Gastrocnemius medialis (tissue), 4 donors: ENCODE measurements around the gene ARSI. TPM values are rescaled to one million over a fixed set of nuclear protein-coding genes. Genes with fewer than 3 reads are reported as not detected.
"Not testable (repeated sequence)": the region's sequence is repeated elsewhere in the genome, so short reads cannot be mapped to it uniquely, and the experiment has no call there.

ENCODE experiments used
- ATAC-seq, 2 donors: fragments of 150-250 bp; one replicate each; pipeline ENCODE4 v1.9.1; 2016
- DNase-seq, 2 donors: peaks; one replicate each; pipeline ENCODE4 v3.0.0-alpha.2; 2019
- H3K27ac ChIP-seq, 4 donors: fragments of 200-600 bp; sonication (generic); 1 replicate in 1 of 4; 2 replicates in 3 of 4; pipeline ENCODE4 v1.5.1; 2016 to 2018; ENCODE audit warnings: mild to moderate bottlenecking in 2 of 4, moderate library complexity in 1 of 4
- H3K27me3 ChIP-seq, 3 donors: fragments of 200-600 bp; sonication (generic) in 2 of 3; 1 replicate in 1 of 3; 2 replicates in 2 of 3; pipeline versions ENCODE4 v1.5.1 to v1.6.0; 2016 to 2019; ENCODE audit warnings: mild to moderate bottlenecking in 1 of 3, moderate library complexity in 1 of 3
- H3K36me3 ChIP-seq, 2 donors: fragments of 200-600 bp; sonication (generic) in 1 of 2; one replicate each; pipeline ENCODE4 v1.5.1; 2017 to 2018
- H3K4me1 ChIP-seq, 2 donors: fragments of 200-600 bp; sonication (generic) in 1 of 2; one replicate each; pipeline ENCODE4 v1.5.1; 2016 to 2017; ENCODE audit warnings: mild to moderate bottlenecking in 2 of 2
- H3K4me3 ChIP-seq, 4 donors: fragments of 200-600 bp; sonication (generic) in 3 of 4; 1 replicate in 1 of 4; 2 replicates in 3 of 4; pipeline ENCODE4 v1.5.1; 2016 to 2019; ENCODE audit warnings: mild to moderate bottlenecking in 2 of 4
- H3K9me3 ChIP-seq, 3 donors: fragments of 200-600 bp; sonication (generic) in 2 of 3; 1 replicate in 1 of 3; 2 replicates in 2 of 3; pipeline ENCODE4 v1.5.1; 2016 to 2019
- POLR2A ChIP-seq, 2 donors: fragments of 450-650 bp; IDR thresholded peaks; one replicate each; pipeline ENCODE4 v1.6.1; 2017; ENCODE audit warnings: antibody characterized with exemption in 2 of 2, mild to moderate bottlenecking in 2 of 2, moderate library complexity in 2 of 2
- in situ Hi-C, 4 donors: fragments of 200-750 bp; cut with MboI; loops; one replicate each; pipeline versions ENCODE4 v1.15.0 to v1.8.0; 2017; ENCODE audit warnings: low sequenced_read_pairs in 4 of 4
- intact Hi-C: fragments of 100-400 bp; cut with DNase I; formaldehyde crosslinking; loops from one replicate; pipeline ENCODE4 v1.15.1; 2023; ENCODE audit warnings: low total_unique reads
- total RNA-seq, 4 donors: library from RNA; depleted of rRNA; stranded (reverse); fragments of >200 nt; gene quantifications; one replicate each; pipeline versions ENCODE4 v1.1.0 to v1.2.3, GENCODE V29; 2016
- TF ChIP-seq, protein P1 (sequence below), 5 experiments: fragments of 450-650 bp in 3 of 5; fragments of 200-600 bp in 2 of 5; sonication (generic) in 2 of 5; IDR thresholded peaks in 4 of 5; conservative IDR thresholded peaks in 1 of 5; 1 replicate in 4 of 5; 2 replicates in 1 of 5; pipeline ENCODE4 v1.5.1; 2016 to 2019; ENCODE audit warnings: antibody characterized with exemption in 5 of 5, mild to moderate bottlenecking in 3 of 5, moderate library complexity in 3 of 5

ARSI gene
- total RNA-seq, 4 donors from 2014 or later, result not detected

DNA sequence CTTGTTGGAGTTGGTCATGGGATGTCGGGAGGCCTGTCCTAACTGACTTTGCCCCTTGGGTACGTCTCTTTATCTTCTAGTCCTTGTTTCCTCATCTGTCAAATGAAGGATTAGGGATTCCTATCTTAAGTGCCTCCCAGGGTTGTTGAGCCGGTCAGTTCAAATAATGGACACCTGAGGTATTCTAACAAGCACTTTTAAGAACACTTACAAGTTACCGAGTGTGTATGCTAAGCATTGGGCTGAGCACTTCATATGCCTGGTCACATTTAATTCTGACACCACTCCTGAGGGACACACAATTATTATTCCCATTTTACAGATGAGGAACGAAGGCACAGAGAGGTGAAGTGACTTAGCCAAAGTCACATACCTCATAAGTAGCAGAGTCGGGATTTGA lies 50.2 kb downstream of the ARSI start:
- DNase-seq (no peak), ATAC-seq (no peak)
- no peaks in the 10 kb centered on the region for H3K36me3 ChIP-seq
- no peak overlapping the region for H3K4me3 ChIP-seq
- in situ Hi-C loops, result no loop called here
- intact Hi-C loops, result no loop called here
- no peak for TF ChIP-seq POLR2A (IDR thresholded peaks at IDR 0.05)
- TF ChIP-seq, protein P1, sequence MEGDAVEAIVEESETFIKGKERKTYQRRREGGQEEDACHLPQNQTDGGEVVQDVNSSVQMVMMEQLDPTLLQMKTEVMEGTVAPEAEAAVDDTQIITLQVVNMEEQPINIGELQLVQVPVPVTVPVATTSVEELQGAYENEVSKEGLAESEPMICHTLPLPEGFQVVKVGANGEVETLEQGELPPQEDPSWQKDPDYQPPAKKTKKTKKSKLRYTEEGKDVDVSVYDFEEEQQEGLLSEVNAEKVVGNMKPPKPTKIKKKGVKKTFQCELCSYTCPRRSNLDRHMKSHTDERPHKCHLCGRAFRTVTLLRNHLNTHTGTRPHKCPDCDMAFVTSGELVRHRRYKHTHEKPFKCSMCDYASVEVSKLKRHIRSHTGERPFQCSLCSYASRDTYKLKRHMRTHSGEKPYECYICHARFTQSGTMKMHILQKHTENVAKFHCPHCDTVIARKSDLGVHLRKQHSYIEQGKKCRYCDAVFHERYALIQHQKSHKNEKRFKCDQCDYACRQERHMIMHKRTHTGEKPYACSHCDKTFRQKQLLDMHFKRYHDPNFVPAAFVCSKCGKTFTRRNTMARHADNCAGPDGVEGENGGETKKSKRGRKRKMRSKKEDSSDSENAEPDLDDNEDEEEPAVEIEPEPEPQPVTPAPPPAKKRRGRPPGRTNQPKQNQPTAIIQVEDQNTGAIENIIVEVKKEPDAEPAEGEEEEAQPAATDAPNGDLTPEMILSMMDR (IDR thresholded peaks at IDR 0.05 in 4 of 5, conservative IDR thresholded peaks at IDR 0.05 in 1 of 5), result no peak
- no peaks in the 10 kb centered on the region for H3K9me3 ChIP-seq
- H3K4me1 ChIP-seq, result peaks cover 4 to 6% of the 10 kb centered on the region in 2 donors
- H3K27me3 ChIP-seq, result no peaks in the 10 kb centered on the region
- no peak overlapping the region for H3K27ac ChIP-seq

DNA sequence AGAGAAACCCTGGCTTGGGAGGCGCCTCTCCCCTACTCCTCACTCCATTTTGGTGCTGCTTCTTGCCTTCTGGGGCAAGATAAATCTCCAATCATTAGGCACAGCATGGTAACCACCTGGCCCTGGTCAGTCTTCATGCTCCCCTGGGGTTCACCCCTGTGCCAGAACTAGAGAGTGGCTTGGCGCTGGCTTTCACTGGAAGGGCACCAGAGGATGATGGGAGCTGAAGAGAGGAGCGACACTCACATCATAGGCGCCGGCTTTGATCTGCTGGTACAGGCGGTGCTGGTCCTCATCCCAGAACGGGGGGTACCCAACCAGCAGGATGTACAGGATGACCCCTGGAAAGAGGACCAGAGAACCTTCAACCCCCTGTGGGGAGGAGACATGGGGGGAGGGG lies 51.2 kb downstream of the ARSI start:
- no peak overlapping the region for H3K27ac ChIP-seq
- H3K36me3 ChIP-seq, result no peaks in the 10 kb centered on the region
- intact Hi-C loops, result no loop called here
- no peaks in the 10 kb centered on the region for H3K27me3 ChIP-seq
- in situ Hi-C loops, result no loop called here
- DNase-seq (no peak), ATAC-seq (no peak)
- H3K9me3 ChIP-seq, result no peaks in the 10 kb centered on the region
- TF ChIP-seq, protein P1 (IDR thresholded peaks at IDR 0.05 in 4 of 5, conservative IDR thresholded peaks at IDR 0.05 in 1 of 5), result no peak
- TF ChIP-seq POLR2A (IDR thresholded peaks at IDR 0.05), result no peak
- peaks cover 12 to 14% of the 10 kb centered on the region in 2 donors for H3K4me1 ChIP-seq
- no peak overlapping the region for H3K4me3 ChIP-seq

DNA sequence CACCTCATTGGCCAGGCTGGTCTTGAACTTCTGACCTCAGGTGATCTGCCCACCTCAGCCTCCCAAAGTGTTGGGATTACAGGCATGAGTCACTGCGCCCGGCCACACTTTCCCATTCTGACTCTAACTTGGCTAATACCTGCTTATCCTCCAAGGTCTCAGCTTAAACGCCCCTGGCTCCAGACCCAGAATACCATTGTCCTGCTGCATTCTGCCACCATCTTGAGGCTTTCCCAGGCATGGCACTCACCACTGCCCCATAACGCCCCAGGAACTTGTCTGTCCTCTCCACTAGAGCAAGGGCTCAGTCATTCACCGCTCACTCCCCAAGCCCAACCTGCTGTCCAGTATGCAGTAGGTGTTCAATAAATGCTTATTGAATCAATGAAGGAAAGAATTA lies 53.0 kb downstream of the ARSI start:
- peaks cover 25 to 28% of the 10 kb centered on the region in 2 donors for H3K4me1 ChIP-seq
- H3K27ac ChIP-seq, result no peak overlapping the region
- TF ChIP-seq, protein P1 (IDR thresholded peaks at IDR 0.05 in 4 of 5, conservative IDR thresholded peaks at IDR 0.05 in 1 of 5), result no peak
- no peak for TF ChIP-seq POLR2A (IDR thresholded peaks at IDR 0.05)
- in situ Hi-C loops, result no loop called here
- no peaks in the 10 kb centered on the region for H3K27me3 ChIP-seq
- no peaks in the 10 kb centered on the region for H3K36me3 ChIP-seq
- no peaks in the 10 kb centered on the region for H3K9me3 ChIP-seq
- no peak for DNase-seq
- no peak for ATAC-seq
- intact Hi-C loops, result loop anchor here (10.0 kb wide), 1 partner anchor 515 kb away; the partner anchor contains the start of gene PPARGC1B
- no peak overlapping the region for H3K4me3 ChIP-seq

DNA sequence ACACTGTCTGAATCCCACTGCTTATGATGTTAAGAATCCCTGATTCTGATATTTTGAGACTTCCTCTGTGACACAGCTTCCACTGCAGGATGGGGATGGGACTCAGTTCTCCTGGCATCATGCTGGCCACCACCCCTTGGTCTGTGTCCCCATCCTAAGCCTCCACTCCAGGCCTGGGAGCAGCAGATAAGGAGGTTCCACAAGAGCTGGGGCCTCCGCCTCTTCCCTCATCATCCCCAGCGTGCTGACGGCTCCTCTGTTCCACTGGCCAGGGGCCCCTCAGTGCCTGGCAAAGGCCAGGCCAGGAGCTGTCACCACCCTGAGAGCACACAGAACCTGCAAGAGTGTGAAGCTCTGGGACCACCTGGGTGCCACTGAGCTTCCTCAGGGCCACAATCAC lies 53.8 kb downstream of the ARSI start:
- in situ Hi-C loops, result no loop called here
- peaks cover 33 to 36% of the 10 kb centered on the region in 2 donors for H3K4me1 ChIP-seq
- H3K36me3 ChIP-seq, result no peaks in the 10 kb centered on the region
- no peaks in the 10 kb centered on the region for H3K27me3 ChIP-seq
- no peak overlapping the region for H3K27ac ChIP-seq
- H3K9me3 ChIP-seq, result no peaks in the 10 kb centered on the region
- H3K4me3 ChIP-seq, result no peak overlapping the region
- TF ChIP-seq, protein P1 (IDR thresholded peaks at IDR 0.05 in 4 of 5, conservative IDR thresholded peaks at IDR 0.05 in 1 of 5), result no peak
- no peak for TF ChIP-seq POLR2A (IDR thresholded peaks at IDR 0.05)
- ATAC-seq (no peak), DNase-seq (no peak)
- intact Hi-C loops, result loop anchor here (10.0 kb wide), 1 partner anchor 514 kb away; the partner anchor contains the start of gene PPARGC1B

DNA sequence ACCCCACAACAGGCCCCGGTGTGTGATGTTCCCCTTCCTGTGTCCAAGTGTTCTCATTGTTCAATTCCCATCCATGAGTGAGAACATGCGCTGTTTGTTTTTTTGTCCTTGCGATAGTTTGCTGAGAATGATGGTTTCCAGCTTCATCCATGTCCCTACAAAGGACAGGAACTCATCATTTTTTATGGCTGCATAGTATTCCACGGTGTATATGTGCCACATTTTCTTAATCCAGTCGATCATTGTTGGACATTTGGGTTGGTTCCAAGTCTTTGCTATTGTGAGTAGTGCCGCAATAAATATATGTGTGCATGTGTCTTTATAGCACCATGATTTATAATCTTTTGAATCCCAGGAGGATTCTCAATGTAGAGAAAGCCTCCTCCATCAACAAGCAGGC lies 54.2 kb downstream of the ARSI start:
- intact Hi-C loops, result loop anchor here (10.0 kb wide), 1 partner anchor 514 kb away; the partner anchor contains the start of gene PPARGC1B
- ATAC-seq, result not testable (repeated sequence)

More for the DNA sequence above, 54.2 kb downstream of the ARSI start:
- DNase-seq, H3K27ac ChIP-seq, H3K27me3 ChIP-seq, H3K36me3 ChIP-seq, H3K4me3 ChIP-seq, in situ Hi-C loops, H3K9me3 ChIP-seq: not testable (repeated sequence)
- H3K4me1 ChIP-seq, result peaks cover 37 to 41% of the 10 kb centered on the region in 2 donors
